Occipital lobe (tissue), 2 donors: ENCODE measurements around the gene GPR150. TPM values are rescaled to one million over a fixed set of nuclear protein-coding genes. Genes with fewer than 3 reads are reported as not detected.

ENCODE experiments used
- DNase-seq: peaks from one replicate; lab custom pipeline; 2025; lab: John Stamatoyannopoulos, UW
- total RNA-seq: library from RNA; depleted of rRNA; stranded (reverse); fragments of >200 nt; gene quantifications from one replicate; pipeline ENCODE4 v1.2.3, GENCODE V29; 2014

The GPR150 gene
- not detected for total RNA-seq

DNA sequence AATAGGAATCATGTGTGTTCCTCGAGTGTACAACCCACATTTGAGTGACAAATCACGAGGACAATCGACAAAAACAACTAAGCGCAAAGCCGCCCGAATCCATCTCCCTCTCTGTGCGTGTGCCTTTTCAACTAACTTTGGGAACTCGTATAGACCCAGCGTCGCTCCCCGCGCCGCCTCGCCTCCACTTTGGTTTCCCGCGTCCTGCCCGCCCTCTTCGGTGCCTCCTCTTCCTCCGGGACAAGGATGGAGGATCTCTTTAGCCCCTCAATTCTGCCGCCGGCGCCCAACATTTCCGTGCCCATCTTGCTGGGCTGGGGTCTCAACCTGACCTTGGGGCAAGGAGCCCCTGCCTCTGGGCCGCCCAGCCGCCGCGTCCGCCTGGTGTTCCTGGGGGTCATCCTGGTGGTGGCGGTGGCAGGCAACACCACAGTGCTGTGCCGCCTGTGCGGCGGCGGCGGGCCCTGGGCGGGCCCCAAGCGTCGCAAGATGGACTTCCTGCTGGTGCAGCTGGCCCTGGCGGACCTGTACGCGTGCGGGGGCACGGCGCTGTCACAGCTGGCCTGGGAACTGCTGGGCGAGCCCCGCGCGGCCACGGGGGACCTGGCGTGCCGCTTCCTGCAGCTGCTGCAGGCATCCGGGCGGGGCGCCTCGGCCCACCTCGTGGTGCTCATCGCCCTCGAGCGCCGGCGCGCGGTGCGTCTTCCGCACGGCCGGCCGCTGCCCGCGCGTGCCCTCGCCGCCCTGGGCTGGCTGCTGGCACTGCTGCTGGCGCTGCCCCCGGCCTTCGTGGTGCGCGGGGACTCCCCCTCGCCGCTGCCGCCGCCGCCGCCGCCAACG lies at the start of gene GPR150:
Gene GPR150 (plus strand): TSS at position 58 of the 840 bp plus-strand sequence. CDS start 189 bp downstream, at position 247.
- peak; percentile 56 for DNase-seq

DNA sequence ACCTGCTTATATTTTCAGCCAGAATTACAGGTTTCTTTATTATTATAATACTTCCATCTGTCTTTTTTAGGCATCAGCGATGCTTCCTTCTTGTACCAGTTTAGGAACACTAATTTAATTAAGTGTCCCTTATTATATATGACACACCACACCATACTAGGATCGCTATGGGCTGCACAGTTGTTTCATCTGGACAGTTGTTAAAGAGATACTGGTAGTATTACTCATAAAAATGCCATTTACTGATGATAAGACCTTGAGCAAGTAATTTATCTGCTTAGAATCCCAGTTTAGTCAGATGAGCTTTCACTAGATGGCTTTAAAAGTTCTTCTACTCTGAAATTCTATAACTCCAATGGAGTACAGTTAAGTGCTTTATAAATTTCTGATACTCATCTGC lies 47.9 kb upstream of the GPR150 start:
- no peak for DNase-seq

DNA sequence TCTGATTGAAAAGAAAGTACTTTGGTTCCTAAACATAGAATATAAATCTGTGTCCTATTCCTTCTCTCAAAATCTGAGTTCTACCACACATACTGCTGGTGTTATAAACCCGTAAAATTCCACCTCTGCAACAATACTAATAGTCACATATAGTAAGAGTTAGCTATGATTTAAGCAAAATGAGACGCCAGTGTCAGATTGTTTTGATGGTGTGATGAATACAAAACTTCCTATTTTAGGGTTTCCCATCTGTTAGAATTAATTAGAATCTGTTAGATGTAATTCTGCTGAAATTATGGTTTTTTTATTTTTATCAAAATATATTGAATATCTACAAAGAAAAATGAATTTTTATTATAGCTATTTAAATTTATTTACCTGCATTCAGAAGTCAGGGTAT lies 38.3 kb upstream of the GPR150 start:
- no peak for DNase-seq

DNA sequence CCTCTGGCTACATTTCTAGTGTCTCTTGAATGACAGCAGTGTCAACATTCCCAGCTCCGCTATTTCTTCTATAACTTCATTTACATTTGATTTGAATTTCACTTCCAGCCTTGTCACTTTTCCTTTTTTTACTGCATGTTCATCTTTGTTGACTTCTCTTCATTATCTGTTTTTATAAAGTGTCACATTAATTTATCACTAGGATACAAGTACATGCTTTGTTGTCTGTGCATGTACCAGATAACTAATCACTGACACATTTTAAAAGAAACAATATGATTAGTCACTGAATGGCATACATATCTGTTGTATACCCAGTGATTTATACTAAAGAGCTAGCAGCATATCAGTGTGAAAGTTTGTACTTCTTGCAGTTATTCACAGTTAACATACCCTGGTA lies 35.9 kb upstream of the GPR150 start:
- no peak for DNase-seq

DNA sequence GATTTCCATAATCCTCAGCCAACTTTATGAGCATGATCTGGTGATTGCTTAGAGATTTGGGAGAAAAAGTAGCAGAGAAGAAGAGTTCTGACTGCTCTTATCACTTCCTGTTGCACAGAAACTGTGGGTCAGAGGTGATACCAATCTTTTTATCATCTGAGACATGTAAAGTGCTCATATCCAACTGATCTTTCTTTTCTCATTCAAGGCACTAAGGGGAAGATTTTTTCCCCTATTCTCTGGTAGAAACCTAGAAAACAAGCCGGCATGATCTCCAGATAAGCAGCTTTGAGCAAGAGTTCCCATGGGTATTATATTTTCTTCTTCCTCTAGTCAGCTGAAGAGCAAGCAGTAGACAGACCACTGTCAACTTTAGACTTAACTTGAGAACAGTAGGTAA lies 29.0 kb upstream of the GPR150 start:
- no peak for DNase-seq

DNA sequence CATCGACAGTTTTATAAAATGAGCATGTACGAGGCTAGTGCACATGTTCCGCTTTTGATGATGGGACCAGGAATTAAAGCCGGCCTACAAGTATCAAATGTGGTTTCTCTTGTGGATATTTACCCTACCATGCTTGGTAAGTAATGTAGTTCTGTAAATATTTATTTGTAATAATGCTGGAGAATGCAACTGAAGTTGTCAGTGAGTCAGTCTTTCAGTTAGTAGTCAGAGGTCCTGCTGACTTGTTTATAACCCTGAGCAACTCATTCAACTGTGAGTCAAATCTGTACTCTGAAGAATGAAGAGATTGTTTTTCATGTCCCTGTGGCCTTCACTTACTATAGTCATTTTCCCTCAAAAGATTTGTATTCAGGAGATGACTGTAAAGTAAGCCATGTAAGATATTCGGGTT lies 28.4 kb upstream of the GPR150 start:
- DNase-seq: no peak

DNA sequence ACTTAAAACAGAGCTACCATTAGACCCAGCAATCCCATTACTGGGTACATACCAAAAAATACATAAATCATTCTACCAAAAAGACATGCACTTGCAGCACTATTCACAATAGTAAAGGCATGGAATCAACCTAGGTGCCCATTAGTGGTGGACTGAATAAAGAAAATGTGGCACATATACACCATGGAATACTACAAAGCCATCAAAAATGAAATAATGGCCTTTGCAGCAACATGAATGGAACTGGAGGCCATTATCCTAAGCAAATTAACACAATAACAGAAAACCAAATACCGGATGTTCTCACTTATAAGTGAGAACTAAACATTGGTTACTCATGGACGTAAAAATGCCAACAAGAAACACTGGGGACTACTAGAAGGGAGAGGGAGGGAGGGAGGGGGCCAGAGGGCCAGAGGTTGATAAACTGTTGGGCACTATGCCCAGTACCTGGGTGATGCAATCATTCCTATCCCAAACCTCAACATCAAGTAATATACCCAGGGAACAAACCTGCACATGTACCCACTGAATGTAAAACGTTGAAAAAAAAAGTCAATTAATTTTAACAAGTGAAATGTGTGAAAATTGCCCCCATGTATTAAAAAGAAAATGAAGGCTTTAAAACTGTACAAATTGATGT lies 24.5 kb upstream of the GPR150 start:
- DNase-seq: no peak

DNA sequence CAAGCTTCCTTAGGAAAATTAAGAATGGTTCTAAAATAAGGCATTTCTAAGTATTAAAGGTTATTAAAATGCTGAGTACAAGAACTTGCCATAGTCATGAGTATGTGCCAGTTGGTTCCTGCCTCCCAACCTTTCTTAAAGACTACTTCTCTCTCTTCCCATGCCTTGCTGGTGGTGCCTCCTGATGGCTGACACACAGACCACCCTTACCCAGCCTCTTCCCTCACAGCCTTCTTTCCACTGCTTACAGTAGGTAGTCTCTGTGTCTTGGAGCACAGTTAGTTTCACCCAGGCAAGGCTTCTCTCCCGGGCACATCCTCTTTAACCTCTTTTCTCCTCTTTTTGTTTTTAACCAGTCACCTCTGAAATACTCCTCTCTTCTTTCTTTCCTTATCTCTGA lies 20.6 kb upstream of the GPR150 start:
- DNase-seq: no peak

DNA sequence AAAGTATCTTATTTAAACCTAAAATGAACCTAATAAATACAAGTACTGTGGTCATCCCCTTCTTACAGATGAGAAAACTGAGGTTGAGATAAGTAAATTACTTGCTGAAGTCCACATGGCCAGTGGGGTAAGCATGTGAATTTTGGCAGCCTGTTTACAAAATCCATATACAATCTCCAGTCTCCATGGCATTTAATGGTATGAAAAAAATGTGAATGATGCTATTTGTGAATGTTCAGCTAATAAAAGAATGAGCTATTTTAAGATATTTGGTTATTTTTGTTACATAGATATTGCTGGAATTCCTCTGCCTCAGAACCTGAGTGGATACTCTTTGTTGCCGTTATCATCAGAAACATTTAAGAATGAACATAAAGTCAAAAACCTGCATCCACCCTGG lies 19.3 kb upstream of the GPR150 start:
- DNase-seq: no peak

DNA sequence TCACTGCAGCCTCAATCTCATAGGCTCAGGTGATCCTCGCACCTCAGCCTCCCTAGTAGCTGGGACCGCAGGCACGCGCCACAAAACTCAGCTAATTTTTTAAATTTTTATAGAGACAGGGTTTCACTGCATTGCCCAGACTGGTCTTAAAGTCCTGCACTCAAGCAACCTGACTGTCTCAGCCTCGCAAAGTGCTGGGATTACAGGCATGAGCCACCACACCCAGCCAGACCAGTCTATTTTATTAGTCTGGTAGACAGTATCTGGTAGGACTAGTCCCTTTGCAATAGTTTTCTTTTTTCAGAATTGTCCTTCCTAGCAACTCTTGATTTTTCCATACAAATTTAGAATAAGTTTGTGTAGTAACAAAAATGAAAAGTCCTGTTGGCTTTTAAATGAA lies 14.1 kb upstream of the GPR150 start:
- no peak for DNase-seq

DNA sequence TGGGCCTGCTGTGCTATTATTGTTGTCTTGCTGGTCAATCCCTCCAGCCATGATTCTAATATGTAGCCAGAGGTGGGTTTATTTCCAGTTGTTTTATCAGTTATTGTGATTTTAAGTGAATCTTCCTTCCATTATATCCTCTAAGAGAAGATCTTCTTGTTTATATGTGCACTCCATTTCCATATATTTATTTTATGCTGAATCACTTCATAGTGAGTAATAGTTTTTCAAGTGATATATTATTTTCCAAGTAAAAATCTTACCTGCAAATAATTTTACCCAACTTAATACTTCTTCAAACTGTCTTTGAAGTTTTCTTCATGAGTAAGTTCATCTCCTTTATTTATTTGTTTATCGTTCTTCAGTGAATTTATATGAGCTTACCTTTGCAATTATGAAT lies 13.5 kb upstream of the GPR150 start:
- no peak for DNase-seq

DNA sequence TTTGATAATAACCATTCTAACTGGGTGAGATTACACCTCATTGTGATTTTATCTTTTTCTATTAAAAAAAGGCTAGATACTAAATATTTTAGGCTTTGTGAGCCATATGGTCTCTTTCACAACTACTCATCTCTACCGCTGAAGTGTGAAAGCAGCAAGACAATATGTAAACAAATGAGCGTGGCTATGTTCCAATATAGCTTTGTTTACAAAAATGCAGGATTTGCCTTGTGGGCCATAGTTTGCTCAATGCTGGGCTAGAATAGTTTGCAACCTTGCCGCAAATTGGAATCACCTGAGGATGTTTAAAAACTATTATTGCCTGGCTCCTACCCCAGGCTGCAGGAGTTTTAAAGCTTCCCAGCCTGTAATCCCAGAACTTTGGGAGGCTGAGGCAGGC lies 10.2 kb upstream of the GPR150 start:
- no peak for DNase-seq

DNA sequence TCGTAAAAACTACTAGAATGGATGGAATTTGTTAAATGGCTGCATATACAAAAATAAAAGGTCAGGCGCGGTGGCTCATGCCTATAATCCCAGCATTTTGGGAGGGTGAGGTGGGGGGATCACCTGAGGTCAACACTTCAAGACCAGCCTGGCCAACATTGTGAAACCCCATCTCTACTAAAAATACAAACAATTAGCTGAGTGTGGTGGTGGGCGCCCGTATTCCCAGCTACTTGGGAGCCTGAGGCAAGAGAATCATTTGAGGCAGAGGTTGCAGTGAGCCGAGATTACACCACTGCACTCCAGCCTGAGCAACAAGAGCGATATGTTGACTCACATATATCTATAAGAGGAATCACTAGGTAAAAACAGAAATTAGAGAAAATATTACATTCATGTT lies 9.3 kb upstream of the GPR150 start:
- DNase-seq: no peak

DNA sequence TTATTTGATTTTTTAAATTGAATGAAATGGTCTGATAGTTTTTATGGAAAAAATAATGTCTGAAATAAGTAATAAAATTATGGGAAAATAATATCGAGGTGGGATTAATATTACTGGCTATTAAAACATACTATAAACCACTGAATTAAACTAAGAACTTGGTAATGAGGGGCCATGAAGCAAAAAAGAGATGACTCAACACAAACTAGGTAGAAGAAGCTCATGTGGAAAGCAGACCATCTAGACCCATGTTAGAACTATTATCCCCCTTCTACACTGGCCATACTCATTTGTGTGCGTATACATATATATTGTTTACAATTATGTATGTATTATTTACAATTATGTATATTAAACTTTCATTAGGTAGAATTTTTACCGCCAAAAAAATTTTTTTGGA lies 8.5 kb upstream of the GPR150 start:
- no peak for DNase-seq

DNA sequence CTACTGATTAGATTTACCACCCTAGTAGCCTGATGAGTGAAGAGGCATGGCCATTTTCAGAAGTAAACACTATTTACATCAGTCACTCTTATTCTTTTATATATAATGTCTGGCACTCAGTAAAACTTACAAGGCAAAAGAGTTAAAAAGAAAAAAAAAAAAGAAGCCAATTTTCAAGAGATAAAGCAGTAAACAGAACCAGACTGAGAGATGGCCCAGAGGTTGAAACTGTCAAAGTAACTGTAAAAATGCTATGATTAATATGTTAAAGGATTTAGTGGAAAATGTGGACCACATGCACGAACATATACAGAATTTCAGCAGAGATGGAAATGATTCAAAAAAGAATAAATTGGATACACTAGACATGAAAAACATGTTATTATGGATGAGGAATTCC lies 6.4 kb upstream of the GPR150 start:
- no peak for DNase-seq

DNA sequence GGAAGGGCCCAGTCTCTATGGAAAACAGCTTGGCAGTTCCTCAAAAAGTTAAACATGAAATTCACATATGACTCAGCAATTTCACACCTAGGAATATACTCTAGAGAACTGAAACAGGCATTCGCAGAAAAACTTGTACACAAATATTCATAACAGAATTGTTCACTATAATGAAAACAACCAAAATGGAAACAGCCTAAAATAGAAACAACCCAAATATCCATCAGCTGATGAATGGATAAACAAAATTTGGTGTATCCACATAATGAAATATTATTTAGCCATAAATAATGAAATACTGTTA lies 4.8 kb upstream of the GPR150 start:
- DNase-seq: no peak

DNA sequence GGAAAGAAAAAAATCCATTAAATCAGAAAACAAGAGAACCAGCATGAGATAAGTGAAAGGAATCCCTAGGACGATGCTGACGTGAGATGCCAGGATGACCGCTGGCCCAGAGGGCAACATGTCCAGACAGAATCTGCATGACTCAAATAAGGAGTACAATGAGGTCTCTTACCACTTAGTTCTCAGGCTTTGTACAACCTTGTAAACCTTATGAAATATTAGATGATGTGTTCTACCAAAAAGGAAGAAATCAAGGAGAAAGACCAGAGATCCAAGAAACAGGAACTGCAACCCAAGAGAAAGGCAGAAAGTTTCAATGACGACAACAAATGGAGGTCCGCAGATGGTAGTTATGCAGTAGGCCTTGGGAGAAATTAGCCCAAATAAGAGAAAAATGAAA lies 2.8 kb upstream of the GPR150 start:
- DNase-seq: no peak

DNA sequence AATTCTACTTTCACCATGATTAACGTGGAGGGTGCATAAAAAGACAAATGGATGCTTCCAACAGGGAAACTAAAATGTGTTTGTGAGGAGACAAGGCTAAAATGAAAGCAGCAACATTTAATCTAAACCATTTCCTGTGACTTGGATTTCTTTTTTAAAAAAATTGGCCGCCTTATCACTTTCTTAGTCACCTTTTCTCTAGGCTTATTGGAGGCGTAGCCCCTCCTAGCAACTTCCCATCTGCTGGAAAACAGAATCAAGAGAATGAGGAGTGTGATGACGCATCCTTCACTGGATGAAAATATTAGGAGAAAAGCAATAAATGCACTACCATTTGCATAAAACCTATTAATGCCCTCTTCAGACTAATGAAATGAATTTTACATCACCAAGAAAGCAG lies 791 bp upstream of the GPR150 start:
- no peak for DNase-seq

DNA sequence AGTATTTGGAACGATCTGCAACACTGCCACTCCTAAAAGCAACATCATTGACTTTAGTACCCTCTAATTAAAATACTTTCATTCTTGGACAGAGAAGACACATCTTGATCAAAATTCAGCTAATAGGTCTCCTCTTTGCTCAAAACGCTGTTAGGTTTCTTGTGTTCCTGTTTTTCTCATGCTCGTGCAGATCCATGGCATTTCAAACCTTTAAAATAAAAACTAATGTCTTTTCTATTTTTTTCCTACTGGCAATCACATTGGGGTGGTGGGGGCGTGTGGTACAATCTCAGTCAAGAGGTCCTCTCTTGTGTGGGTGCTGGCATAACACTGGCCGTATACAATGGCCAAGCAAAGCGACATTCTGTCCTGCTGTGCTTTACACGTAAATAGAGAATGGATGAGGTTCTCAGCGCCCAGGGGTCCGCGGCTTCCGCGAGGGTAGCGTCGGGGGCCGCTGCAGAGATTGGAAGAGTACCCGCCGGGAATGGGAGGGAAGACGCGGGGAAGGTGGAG lies 315 bp upstream of the GPR150 start:
- DNase-seq: no peak

DNA sequence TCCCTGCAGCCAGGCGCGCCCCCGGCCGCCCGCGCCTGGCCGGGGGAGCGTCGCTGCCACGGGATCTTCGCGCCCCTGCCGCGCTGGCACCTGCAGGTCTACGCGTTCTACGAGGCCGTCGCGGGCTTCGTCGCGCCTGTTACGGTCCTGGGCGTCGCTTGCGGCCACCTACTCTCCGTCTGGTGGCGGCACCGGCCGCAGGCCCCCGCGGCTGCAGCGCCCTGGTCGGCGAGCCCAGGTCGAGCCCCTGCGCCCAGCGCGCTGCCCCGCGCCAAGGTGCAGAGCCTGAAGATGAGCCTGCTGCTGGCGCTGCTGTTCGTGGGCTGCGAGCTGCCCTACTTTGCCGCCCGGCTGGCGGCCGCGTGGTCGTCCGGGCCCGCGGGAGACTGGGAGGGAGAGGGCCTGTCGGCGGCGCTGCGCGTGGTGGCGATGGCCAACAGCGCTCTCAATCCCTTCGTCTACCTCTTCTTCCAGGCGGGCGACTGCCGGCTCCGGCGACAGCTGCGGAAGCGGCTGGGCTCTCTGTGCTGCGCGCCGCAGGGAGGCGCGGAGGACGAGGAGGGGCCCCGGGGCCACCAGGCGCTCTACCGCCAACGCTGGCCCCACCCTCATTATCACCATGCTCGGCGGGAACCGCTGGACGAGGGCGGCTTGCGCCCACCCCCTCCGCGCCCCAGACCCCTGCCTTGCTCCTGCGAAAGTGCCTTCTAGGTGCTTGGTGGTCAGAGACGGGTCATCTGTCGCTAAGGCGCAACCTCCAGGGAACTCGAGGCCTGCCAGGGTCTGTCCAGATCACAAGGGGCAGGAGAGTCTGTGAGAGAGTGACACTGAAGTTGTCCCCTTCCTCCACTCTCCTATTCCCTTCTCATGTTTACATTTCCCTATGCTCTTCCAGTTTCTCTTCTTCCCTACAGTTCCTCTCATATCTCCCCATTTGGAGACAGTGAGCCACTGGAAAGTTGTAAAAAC lies 1.3 kb downstream of the GPR150 start:
- DNase-seq: no peak

DNA sequence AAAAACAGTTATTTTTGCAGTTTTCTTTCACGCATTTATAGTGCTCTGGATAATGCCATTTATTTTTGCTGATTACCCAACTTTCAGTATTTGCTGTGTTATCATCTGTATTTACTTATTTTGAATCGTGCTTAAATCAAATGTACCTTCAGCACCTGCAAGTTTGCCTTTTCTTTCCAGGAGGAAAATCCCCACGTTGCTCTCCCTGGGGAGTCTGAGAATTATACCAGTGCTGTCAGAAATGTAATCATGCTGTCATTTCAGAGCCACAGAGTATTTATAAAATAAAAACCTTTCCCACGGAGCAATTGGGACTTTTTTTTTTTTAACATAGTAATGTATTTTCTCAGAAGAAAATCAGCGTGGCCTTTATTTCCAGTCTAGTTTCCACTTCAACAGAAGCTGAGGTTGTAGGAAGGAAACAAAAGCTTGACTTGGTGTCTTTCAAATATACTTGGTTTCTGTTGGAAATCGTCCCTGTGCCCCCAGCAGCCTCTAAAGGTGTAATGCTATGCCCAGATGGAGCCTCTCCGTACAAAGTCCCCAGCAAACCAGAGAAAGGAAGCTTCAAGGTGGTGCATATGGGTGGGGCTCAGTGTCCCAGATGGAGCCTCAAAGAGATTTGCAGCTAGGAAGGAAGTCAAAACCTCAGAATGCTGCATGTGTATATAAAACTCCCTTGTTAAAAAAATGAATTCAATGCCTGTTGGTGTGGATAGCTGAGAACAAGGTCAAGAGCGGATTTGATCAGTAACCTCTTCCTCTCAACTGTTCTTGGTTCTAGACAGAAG lies 2.1 kb downstream of the GPR150 start:
- peak; percentile 12 for DNase-seq
